ENCODE results near the gene TRPM4. TPM values are rescaled to one million over a fixed set of nuclear protein-coding genes. Genes with fewer than 3 reads are reported as not detected.

TRPM4 gene
- total and polyA plus RNA-seq, 2 donors (not counting 3 experiments of a cell fraction or from before 2014, with no cell fraction given) = 17.6 to 38.9 TPM

- Histone ChIP-seq H3K4me2 (ENCODE audit: insufficient read depth, low read length) (no peak overlapping the region), H4K20me1 (replicated peaks; ENCODE audit: control insufficient read depth, extremely low read depth, insufficient read depth, low read length) (no peaks in the 10 kb centered on the region), H2AFZ (ENCODE audit: low read depth, low read length) (no peak overlapping the region), H3K4me3 (replicated peaks in 1 of 3; ENCODE audit: insufficient read depth in 1 of 3, low read depth in 1 of 3, low read length in 3 of 3) (no peak overlapping the region), H3K79me2 (ENCODE audit: control insufficient read depth, insufficient read depth, low read length) (no peaks in the 10 kb centered on the region), H3K27ac (ENCODE audit: insufficient read depth, low read depth, low read length) (no peak overlapping the region), H3K9ac (replicated peaks; ENCODE audit: extremely low read depth, insufficient read depth, low read length) (no peak overlapping the region), H3K9me1 (replicated peaks; ENCODE audit: control insufficient read depth, extremely low read depth, insufficient read depth, low read length) (no peaks in the 10 kb centered on the region), H3K9me3 (replicated peaks; ENCODE audit: control insufficient read depth, insufficient read depth, low read length) (no peaks in the 10 kb centered on the region), H3K27me3 (ENCODE audit: control insufficient read depth in 2 of 2, insufficient read depth in 2 of 2, low read length in 2 of 2) (peaks cover 0 to 7% of the 10 kb centered on the region in 2 experiments), H3K36me3 (ENCODE audit: control insufficient read depth in 2 of 2, extremely low read depth in 1 of 2, insufficient read depth in 2 of 2, low read length in 2 of 2) (no peaks in the 10 kb centered on the region), H3K4me1 (ENCODE audit: control insufficient read depth, extremely low read depth, insufficient read depth, low read length) (no peaks in the 10 kb centered on the region)
- no peak for TF ChIP-seq MYC (IDR thresholded peaks at IDR 0.05; ENCODE audit: low read depth, low read length)
- TF ChIP-seq GATA2 (IDR thresholded peaks at IDR 0.05; ENCODE audit: insufficient read depth, insufficient read length, low read depth, low read length) = no peak
- TF ChIP-seq, protein P1, sequence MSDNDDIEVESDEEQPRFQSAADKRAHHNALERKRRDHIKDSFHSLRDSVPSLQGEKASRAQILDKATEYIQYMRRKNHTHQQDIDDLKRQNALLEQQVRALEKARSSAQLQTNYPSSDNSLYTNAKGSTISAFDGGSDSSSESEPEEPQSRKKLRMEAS (IDR thresholded peaks at IDR 0.05; ENCODE audit: insufficient read depth, insufficient read length) = no peak
- no peak for TF ChIP-seq POLR2A (IDR thresholded peaks at IDR 0.05; ENCODE audit: low read depth, low read length)
- no peak for TF ChIP-seq POLR2AphosphoS5 (IDR thresholded peaks at IDR 0.05; ENCODE audit: insufficient read depth, low read depth, low read length)
- no peak for TF ChIP-seq CTCF (IDR thresholded peaks at IDR 0.05; ENCODE audit: extremely low read depth in 1 of 2, insufficient read depth in 1 of 2, low read depth in 1 of 2, low read length in 2 of 2)
- no peak for TF ChIP-seq EZH2 (IDR thresholded peaks at IDR 0.05; ENCODE audit: borderline replicate concordance, low read depth, low read length, severe bottlenecking)
- no peak for TF ChIP-seq FOS (IDR thresholded peaks at IDR 0.05; ENCODE audit: borderline replicate concordance, insufficient read depth, low read length)
- no peak for TF ChIP-seq JUN (IDR thresholded peaks at IDR 0.05; ENCODE audit: borderline replicate concordance, insufficient read depth, insufficient read length, low read depth)
- no TSS peak for BruUV-seq (replicated peaks)
- FAIRE-seq = no peak
- POLR2A ChIA-PET = no interaction called here
- CTCF ChIA-PET = no interaction called here
- dilution Hi-C loops (cut with MboI; ENCODE audit: extremely low pct_ligation_motif_present, low sequenced_read_pairs) = no loop called here
- DNase-seq (ENCODE audit: low read depth, low spot score) = no peak
- intact Hi-C loops (cut with micrococcal nuclease) = no loop called here
Measured at GRCh38 chr19:49231804-49232203, 74.2 kb downstream of the TRPM4 start.

Measured in endothelial cell of umbilical vein (primary cell).